GM18502 (cell line): ENCODE measurements around the gene GMPR2.
A peak's percentile ranks its signal among the peaks of the same experiment; 100 is the strongest.

Experiments
- ATAC-seq: cut with Tn5 transposase; IDR thresholded peaks from one replicate; pipeline ENCODE4 v1.9.1; 2021; ENCODE audit warnings: mild to moderate bottlenecking; ENCODE audit not compliant: unreplicated experiment, poor library complexity

The GMPR2 gene

DNA sequence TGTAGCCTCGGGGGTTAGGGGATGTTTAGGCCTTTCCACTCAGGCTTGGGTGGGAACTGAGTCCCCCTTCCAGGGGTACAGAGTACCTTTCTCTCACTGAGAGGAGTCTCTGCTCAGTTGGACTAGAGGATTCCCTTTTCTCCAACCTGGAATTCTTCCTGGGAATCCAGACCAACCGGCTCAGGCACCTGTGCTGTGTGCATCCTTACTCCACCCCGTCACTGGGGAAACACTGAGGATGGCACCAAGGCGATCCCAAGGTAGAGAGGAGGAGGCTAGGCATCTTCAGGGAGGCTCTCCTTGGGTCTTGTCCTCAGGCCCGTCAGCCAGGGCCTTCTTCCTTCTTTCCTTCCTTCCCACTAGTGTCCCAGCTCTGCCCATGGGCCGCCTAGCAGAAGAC, 31.1 kb downstream of the GMPR2 start:
- ATAC-seq, result no peak

DNA sequence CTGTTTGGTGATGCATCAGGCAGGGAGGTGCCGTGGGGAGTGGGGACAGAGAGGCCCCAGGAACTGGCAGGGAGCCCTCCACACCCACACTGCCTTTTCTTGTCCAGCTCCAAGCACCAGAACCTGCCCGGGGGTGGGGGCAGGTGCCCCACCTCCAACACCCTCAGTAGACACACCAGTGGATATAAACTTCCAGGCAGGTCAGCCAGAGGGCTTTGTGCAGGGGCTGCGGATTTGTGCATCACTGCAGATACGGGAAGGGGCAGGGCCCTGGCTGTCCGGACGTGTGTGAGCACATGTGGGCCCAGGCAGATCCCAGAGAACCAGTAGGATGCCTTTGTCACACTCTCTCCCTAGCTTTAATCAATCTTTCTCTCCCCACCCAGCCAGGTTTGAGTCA, 31.6 kb downstream of the GMPR2 start:
- ATAC-seq, result no peak

- no peak for ATAC-seq
Observed at GRCh38 chr14:24266344-24267244, 33.9 kb downstream of the GMPR2 start.

- no peak for ATAC-seq
Observed at GRCh38 chr14:24267516-24267915, 34.8 kb downstream of the GMPR2 start.

GRCh38 chr14:24268225-24268624, 35.5 kb downstream of the GMPR2 start:
- no peak for ATAC-seq

- no peak for ATAC-seq
Observed at GRCh38 chr14:24269368-24269767, 36.6 kb downstream of the GMPR2 start.

DNA sequence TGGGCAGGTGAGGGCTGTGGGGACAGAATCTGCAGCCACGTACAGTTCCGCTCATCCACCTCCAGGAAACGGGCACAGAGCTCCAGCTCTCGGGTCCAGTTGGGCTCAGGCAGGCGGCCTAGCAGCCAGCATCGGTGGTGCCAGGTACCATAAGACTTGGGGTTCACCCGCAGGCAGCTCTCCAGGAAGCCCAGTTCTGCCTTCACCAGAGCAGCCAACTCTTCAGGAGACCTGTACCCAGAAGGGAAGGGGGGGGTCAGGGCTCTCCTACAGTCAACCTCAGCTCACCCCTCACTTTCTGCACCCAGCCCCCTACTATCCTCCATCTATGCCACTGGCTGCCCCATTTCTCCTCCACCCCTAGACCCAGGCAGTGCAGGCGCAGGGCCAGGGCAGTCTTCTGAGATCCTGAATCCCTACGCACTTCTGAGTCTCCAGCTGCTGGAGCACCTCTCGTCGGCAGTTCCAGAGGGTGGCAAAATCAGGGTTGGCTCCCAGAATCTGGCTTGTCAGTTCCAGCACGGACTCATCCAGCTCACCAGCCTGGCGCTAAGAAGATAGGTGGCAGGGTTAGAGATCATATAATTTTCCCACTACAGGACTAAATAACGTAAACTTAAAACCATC, 37.3 kb downstream of the GMPR2 start:
- no peak for ATAC-seq

- peak; percentile 1 for ATAC-seq
Observed at GRCh38 chr14:24270537-24271133, 37.9 kb downstream of the GMPR2 start.

DNA sequence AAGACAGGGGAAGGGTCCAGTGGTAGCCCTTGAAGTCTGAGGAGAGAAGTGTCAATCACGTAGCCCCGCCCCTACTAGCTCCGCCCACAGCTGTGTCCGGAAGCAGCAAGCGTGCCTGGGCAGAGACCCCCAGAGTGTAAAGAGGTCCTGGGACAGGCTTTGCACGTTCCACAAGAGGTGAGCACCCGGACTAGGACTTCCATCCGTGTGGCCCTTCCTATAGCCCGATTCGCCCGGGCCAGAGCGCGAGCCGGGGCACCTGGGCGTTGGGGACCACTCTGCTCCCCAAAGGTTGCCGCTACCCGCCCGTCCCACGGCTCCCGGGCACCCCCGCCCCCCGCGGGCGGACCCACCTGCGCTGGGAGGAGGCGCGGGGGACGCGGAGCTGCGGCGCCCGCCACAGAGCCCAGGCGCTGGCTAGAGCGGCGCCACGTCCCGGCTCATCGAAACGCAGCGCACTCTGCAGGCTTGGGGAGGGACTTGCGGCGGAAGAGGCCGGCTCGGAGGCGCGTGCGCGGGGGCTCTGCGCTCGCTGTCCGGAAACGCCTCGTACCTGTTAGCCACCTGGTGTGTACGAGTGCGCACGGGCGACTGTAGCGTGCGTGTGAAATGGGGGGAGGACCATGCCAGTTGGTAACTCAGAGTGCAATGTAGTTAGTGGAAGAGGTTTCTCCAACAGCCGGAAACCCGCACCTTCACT, 38.6 kb downstream of the GMPR2 start, which contains the start of gene RABGGTA:
Gene RABGGTA, minus strand, starts transcription at position 464 of the 700 bp plus-strand sequence. CDS start 482 bp downstream, outside the sequence.
- ATAC-seq, result peak; percentile 89

DNA sequence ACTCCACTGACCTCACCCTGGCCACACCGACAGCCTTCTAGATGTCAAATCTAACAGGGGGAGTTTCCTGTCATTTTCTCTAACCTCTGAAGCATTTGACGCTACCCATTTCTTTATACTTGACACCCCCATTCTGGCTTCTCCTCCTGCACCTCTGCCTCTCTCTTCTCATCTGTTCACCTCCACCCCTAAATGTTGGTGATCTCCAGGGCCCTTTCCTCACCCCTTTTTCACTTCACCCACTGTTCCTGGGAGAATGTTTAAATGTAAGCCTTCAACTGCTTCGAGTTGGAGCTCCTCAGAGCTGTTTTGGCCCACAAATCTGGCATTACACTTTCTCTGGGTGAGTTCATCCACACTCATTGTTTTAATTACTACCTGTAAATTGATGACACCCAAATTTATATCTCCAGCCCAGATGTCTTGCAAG, 39.1 kb downstream of the GMPR2 start:
- no peak for ATAC-seq

- no peak for ATAC-seq
Observed at GRCh38 chr14:24272467-24272866, 39.7 kb downstream of the GMPR2 start.

- ATAC-seq, result no peak
Observed at GRCh38 chr14:24273422-24273998, 40.8 kb downstream of the GMPR2 start.

- ATAC-seq, result peak; percentile 50
Observed at GRCh38 chr14:24274101-24274543, 41.4 kb downstream of the GMPR2 start.

- ATAC-seq, result no peak
Observed at GRCh38 chr14:24277071-24277470, 44.3 kb downstream of the GMPR2 start.

- ATAC-seq, result no peak
Observed at GRCh38 chr14:24277606-24278321, 45.0 kb downstream of the GMPR2 start.

DNA sequence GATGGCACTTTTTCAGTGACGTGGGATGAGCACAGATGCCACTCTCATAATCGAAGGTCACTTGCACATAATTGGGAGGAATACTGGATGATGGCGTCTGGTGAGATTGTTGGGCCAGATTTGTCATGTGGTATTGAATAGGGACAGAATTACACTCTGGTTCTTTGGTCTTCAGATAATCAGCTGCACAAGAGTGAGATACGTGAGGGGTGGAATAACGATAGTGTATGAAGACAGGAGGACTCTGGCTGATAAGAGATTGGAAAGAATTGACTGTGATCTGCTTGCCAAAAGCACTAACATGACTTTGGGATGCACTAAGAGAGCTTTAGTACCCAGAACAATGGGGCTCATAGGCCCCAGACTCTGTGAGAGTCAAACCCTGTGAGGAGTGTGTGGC, 45.7 kb downstream of the GMPR2 start:
- no peak for ATAC-seq

DNA sequence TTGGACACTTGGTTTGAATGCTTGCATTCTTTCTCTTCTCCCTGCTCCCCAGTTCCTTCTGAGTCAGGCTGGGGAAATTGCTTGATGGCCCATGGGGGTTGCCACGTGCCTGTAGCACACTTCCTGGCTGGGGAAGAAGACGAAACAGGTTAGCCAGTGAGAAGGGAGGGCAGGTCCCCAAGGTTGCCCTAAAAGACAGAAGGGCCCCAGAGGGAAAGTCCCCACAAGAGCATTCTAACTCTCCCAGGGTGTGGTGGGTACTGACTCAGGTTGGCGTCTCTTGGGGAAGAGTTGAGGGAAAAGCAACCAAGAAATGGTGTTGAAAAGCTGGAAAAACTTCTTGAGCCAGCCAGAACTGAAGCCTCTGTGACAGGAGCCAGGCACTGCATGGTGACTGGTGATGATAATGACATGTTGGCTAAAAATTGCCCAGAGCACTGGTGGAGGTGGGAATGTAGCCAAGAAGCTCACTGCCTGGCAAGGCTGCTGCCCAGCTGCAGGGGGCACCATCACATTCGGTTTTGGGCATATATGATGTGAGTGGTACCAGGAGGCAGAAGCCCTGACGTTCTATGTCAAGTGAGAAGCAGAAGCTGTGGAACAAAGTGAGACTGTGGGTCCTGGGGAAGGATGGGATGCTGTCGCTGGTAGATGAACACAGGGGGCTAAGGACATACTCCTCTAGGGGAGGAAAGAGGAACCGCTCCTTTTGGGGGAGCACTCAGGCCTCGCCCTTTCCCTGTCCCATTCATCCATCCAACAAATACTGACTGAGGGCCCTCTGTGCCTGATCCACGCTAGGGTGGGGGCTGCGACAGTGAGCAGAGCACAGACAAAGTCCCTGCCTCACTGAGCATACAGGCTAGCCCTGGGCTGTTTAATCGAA, 46.8 kb downstream of the GMPR2 start:
- ATAC-seq, result peak; percentile 73

GRCh38 chr14:24280797-24281460, 48.2 kb downstream of the GMPR2 start:
- ATAC-seq, result no peak
